RWPE2 (cell line): ENCODE data around the gene DYNLL1.

Experiments used
- ATAC-seq: fragments of 200-7000 bp; cut with Tn5 transposase; 3 replicates; pipeline ENCODE4 v1.9.1; 2021; ENCODE audit warnings: low read depth
- DNase-seq: peaks from one replicate; pipeline ENCODE4 v3.0.0-alpha.2; 2020; ENCODE audit warnings: low spot score
- H3K27ac ChIP-seq: fragments of 450-650 bp; 2 replicates; pipeline ENCODE4 v1.5.1; 2017; ENCODE audit warnings: mild to moderate bottlenecking; ENCODE audit not compliant: poor library complexity, severe bottlenecking
- H3K27me3 ChIP-seq: fragments of 250-450 bp; sonication (Bioruptor Pico); 2 replicates; pipeline ENCODE4 v1.5.1; 2021; ENCODE audit warnings: mild to moderate bottlenecking, moderate library complexity; ENCODE audit not compliant: insufficient read depth, poor library complexity, severe bottlenecking
- H3K36me3 ChIP-seq: fragments of 250-450 bp; sonication (Bioruptor Pico); 2 replicates; pipeline ENCODE4 v1.5.1; 2020; ENCODE audit warnings: low read depth, mild to moderate bottlenecking, moderate library complexity
- H3K4me1 ChIP-seq: fragments of 250-450 bp; sonication (Bioruptor Pico); 2 replicates; pipeline ENCODE4 v1.5.1; 2021; ENCODE audit warnings: mild to moderate bottlenecking, moderate library complexity; ENCODE audit not compliant: insufficient read depth, poor library complexity, severe bottlenecking
- H3K4me3 ChIP-seq: fragments of 250-450 bp; sonication (Bioruptor Pico); 2 replicates; pipeline ENCODE4 v1.5.1; 2021; ENCODE audit warnings: mild to moderate bottlenecking, moderate library complexity; ENCODE audit not compliant: severe bottlenecking
- H3K9me3 ChIP-seq: fragments of 250-450 bp; sonication (Bioruptor Pico); 2 replicates; pipeline ENCODE4 v1.5.1; 2021; ENCODE audit warnings: mild to moderate bottlenecking, moderate library complexity; ENCODE audit not compliant: severe bottlenecking
- CTCF ChIP-seq: fragments of 450-650 bp; IDR thresholded peaks from one replicate; pipeline ENCODE4 v1.5.1; 2017; ENCODE audit warnings: mild to moderate bottlenecking, moderate library complexity; ENCODE audit not compliant: poor library complexity, severe bottlenecking

Gene DYNLL1

GRCh38 chr12:120465756-120466155 lies 30.2 kb upstream of the DYNLL1 start:
- H3K4me3 ChIP-seq = no peak overlapping the region
- peaks cover 69% of the 10 kb centered on the region for H3K36me3 ChIP-seq
- H3K27ac ChIP-seq = no peak overlapping the region
- DNase-seq = no peak
- peaks cover 4% of the 10 kb centered on the region for H3K4me1 ChIP-seq
- TF ChIP-seq CTCF = no peak
- no peak for ATAC-seq
- H3K27me3 ChIP-seq = no peaks in the 10 kb centered on the region
- no peaks in the 10 kb centered on the region for H3K9me3 ChIP-seq

GRCh38 chr12:120466560-120467315 lies 29.2 kb upstream of the DYNLL1 start:
- H3K9me3 ChIP-seq = no peaks in the 10 kb centered on the region
- peaks cover 8% of the 10 kb centered on the region for H3K4me1 ChIP-seq
- peaks cover 60% of the 10 kb centered on the region for H3K36me3 ChIP-seq
- no peak for DNase-seq
- peak; percentile 73 for TF ChIP-seq CTCF
- no peak overlapping the region for H3K27ac ChIP-seq
- no peak for ATAC-seq
- no peaks in the 10 kb centered on the region for H3K27me3 ChIP-seq
- H3K4me3 ChIP-seq = no peak overlapping the region

GRCh38 chr12:120467439-120467838 lies 28.5 kb upstream of the DYNLL1 start:
- Histone ChIP-seq H3K4me3 (no peak overlapping the region), H3K27me3 (no peaks in the 10 kb centered on the region), H3K9me3 (no peaks in the 10 kb centered on the region), H3K27ac (no peak overlapping the region), H3K4me1 (peaks cover 8% of the 10 kb centered on the region), H3K36me3 (peaks cover 53% of the 10 kb centered on the region)
- TF ChIP-seq CTCF = no peak
- ATAC-seq (no peak), DNase-seq (no peak)

- DNase-seq = no peak
- H3K36me3 ChIP-seq = peaks cover 43% of the 10 kb centered on the region
- TF ChIP-seq CTCF = no peak
- ATAC-seq = peak; percentile 43
- H3K27me3 ChIP-seq = no peaks in the 10 kb centered on the region
- peaks cover 8% of the 10 kb centered on the region for H3K4me1 ChIP-seq
- H3K9me3 ChIP-seq = no peaks in the 10 kb centered on the region
- peak overlapping the region; percentile 99 for H3K4me3 ChIP-seq
- H3K27ac ChIP-seq = peak overlapping the region; percentile 88
Measured at GRCh38 chr12:120468325-120468820, 27.5 kb upstream of the DYNLL1 start.
